ENCODE results near the gene NOTUM.

Gene NOTUM

DNA sequence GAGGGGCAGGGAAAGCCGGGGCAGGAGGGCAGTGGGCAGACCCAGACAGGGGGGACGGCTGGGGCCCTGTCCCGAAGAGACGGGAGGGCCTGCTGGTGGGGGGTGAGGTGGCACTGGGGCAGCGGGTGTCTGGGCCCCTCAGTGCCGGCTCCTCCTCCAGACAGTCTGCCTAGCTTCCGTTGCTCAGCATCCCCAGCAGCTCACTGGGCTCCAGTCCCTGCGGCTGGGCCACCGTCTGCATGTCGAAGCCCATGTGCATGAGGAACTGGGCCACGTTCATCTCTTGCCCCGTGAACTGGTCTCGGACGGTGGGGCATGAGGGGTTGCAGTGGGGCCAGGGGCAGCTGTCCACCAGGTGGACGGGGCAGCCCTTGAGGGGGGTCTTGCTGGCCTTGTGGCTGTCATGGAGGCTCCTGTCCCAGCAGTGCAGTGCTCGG, 8.2 kb downstream of the NOTUM start:
- TF ChIP-seq, protein P1, sequence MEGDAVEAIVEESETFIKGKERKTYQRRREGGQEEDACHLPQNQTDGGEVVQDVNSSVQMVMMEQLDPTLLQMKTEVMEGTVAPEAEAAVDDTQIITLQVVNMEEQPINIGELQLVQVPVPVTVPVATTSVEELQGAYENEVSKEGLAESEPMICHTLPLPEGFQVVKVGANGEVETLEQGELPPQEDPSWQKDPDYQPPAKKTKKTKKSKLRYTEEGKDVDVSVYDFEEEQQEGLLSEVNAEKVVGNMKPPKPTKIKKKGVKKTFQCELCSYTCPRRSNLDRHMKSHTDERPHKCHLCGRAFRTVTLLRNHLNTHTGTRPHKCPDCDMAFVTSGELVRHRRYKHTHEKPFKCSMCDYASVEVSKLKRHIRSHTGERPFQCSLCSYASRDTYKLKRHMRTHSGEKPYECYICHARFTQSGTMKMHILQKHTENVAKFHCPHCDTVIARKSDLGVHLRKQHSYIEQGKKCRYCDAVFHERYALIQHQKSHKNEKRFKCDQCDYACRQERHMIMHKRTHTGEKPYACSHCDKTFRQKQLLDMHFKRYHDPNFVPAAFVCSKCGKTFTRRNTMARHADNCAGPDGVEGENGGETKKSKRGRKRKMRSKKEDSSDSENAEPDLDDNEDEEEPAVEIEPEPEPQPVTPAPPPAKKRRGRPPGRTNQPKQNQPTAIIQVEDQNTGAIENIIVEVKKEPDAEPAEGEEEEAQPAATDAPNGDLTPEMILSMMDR (IDR thresholded peaks at IDR 0.05) = no peak
- TF ChIP-seq ZFX (IDR thresholded peaks at IDR 0.05; ENCODE audit: borderline replicate concordance) = no peak
- H3K27ac ChIP-seq = no peak overlapping the region

DNA sequence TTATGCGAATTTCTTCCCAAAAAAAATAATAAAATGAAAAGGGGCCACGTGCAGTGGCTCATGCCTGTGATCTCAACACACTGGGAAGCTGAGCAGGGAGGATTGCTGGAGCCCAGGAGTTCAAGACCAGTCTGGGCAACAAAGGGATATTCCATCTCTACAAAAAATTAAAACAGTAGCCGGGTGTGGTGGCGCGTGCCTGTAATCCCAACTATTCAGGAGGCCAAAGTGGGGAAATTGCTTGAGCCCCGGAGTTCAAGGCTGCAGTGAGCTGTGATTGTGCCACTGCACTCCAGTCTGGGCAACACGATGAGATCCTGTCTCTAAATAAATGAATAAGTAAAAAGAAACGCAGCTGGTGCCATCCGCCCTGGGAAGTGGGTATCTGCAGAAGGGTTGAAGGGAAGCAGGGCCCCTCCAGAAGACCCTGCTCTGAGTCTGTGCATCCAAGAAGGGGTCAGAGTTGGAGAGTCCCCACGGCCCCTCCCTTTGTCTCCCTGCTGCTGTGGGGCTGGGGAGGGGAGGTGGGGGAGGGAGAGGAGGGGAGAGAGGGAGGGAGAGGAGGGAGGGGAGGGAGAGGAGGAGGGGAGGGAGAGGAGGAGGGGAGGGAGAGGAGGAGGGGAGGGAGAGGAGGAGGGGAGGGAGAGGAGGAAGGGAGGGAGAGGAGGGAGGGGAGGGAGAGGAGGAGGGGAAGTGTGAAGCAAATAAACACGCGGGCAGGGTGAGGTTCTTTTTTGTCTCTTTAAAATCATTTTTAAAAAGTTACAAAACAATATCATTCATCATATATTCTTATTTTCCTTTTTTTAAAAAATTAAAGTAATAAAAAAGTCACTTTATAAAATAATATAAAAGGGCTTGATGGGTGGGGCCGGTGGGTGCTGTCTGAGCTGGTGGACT, 9.0 kb downstream of the NOTUM start:
- H3K27ac ChIP-seq = no peak overlapping the region
- TF ChIP-seq, protein P1 (IDR thresholded peaks at IDR 0.05) = no peak
- TF ChIP-seq ZFX (IDR thresholded peaks at IDR 0.05; ENCODE audit: borderline replicate concordance) = no peak

DNA sequence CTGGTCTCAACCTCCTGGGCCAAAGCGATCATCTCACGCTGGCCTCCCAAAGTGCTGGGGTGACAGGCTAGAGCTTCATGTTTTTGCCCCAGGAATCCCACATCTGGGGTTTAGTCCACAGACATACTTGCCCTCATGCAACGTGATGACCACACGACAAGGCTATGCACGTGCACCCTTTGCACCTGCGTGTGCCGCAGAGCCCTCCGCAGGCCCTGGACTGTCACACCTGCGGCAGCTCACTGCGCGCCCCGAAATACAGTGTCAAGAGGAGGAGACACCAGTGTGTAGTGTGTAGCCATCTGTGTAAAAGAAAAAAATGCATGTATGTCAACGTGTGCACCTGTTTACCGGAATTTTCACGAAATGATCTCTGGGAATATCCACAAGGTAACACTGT, 10.5 kb downstream of the NOTUM start:
- H3K27ac ChIP-seq = no peak overlapping the region
- TF ChIP-seq, protein P1 (IDR thresholded peaks at IDR 0.05) = no peak
- TF ChIP-seq ZFX (IDR thresholded peaks at IDR 0.05; ENCODE audit: borderline replicate concordance) = no peak

DNA sequence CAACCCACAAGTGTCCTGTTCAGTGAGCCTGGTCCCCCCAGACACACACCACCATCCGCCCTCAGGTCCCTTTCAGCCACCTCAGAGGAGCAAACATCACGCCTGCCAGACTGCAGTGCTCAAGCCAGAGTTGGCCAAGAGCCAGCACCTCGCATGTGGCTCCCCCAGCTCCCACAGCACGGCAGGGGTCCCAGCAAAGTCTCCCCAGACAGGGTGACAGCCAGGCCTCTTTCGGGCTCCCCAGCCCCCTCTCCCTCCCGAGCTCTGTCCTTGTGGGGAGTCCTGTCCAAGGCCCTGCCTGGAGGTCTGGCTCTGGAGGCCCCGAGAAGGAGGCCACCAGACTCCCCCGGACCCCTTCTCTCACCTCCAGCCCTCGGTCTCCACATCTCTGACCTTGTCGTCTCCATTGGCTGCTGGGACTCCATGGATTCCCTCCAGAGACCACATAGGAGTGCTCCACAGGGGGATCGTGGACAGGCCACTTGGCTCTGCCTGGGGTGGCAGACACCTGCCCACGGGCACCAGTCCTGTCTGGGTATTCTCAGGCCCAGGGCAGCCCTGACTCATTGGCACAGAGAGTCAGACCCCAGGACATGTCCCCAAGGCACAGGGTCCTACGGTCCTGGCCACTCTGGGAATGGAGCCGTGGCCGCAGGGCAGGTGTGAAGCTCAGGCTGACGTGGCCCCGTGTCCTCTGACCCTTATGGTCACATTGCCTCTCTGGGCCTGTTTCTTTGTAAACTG, 12.2 kb downstream of the NOTUM start:
- TF ChIP-seq, protein P1 (IDR thresholded peaks at IDR 0.05) = no peak
- TF ChIP-seq ZFX (IDR thresholded peaks at IDR 0.05; ENCODE audit: borderline replicate concordance) = no peak
- H3K27ac ChIP-seq = no peak overlapping the region

DNA sequence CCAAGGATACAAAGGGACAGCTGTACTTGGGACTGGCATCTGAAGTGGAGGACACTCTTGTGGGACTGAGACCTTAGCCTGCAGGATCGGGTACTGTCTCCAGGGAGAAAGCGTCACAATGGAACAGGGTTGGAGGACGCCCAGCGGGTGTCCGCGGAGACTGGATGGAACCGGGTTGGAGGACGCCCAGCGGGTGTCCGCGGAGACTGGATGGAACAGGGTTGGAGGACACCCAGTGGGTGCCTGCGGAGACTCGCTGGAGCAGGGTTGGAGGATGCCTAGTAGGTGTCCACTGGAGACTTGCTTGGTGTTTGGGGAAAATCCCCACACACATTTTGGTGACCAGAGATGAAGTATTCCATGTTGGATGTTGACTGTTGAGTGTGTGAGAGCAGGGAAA, 13.8 kb downstream of the NOTUM start, which contains the start of gene MYADML2:
MYADML2 (minus strand) TSS at position 45 of the 400 bp plus-strand sequence. CDS start 5,492 bp downstream, outside the sequence.
- H3K27ac ChIP-seq = no peak within 1 kb of the TSS
- no peak for TF ChIP-seq ZFX (IDR thresholded peaks at IDR 0.05; ENCODE audit: borderline replicate concordance)

DNA sequence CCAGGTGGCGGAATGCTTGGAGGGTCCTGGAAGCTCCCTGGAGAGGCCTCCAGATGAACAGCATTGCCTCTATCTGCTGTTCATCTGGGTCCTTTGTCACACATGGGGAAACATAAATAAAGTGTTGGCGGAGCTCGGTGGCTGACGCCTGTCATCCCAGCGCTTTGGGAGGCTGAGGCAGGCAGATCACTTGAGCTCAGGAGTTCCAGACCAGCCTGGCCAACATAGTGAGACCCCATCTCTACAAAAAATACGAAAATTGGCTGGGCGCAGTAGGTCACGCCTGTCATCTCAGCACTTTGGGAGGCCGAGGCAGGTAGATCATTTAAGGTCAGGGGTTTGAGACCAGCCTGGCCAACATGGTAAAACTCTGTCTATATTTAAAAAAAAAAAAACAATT, 16.1 kb downstream of the NOTUM start:
- TF ChIP-seq, protein P1 (IDR thresholded peaks at IDR 0.05) = no peak
- no peak for TF ChIP-seq ZFX (IDR thresholded peaks at IDR 0.05; ENCODE audit: borderline replicate concordance)
- H3K27ac ChIP-seq = no peak overlapping the region

DNA sequence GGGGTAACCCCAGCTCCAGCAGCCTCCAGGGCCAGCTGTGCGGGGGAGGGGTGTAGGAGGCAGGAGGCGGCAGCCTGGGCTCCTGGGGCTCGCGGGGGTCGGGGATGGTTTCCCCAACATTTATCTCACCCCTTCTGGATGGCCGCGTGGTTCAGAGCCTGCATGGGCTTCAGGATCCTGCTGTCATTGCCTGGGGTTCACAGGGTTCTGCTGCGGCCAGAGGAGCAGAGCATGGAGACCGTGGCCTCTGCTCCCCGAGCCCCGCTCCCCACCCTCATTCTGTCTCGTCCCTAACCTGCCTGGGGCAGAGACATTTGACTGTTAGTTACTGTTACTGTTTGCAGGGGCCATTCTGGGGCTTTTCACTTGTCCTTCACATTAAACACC, 18.8 kb downstream of the NOTUM start:
- TF ChIP-seq, protein P1 (IDR thresholded peaks at IDR 0.05) = no peak
- no peak for TF ChIP-seq ZFX (IDR thresholded peaks at IDR 0.05; ENCODE audit: borderline replicate concordance)
- no peak overlapping the region for H3K27ac ChIP-seq

Data from 22Rv1 (cell line).